Endothelial cell of umbilical vein (primary cell): ENCODE measurements around the gene KCTD20. TPM values are rescaled to one million over a fixed set of nuclear protein-coding genes. Genes with fewer than 3 reads are reported as not detected.

ENCODE experiments used
- BruUV-seq: library from RNA; stranded (reverse); fragments of 400-500 nt; replicated peaks from 2 replicates; lab custom pipeline; 2021; lab: Mats Ljungman, UMichigan
- CTCF ChIA-PET: fragments of 300-600, 350-600 bp; sonication (Branson Sonifier 250); formaldehyde crosslinking; loops from one replicate; lab custom pipeline; 2021; ENCODE audit warnings: antibody characterized with exemption, inconsistent platforms; lab: Charles Lee
- POLR2A ChIA-PET: fragments of 300-600, 350-600 bp; sonication (Branson Sonifier 250); formaldehyde crosslinking; loops from one replicate; lab custom pipeline; 2021; ENCODE audit warnings: antibody characterized with exemption, inconsistent platforms; lab: Charles Lee
- DNase-seq: peaks from one replicate; pipeline ENCODE4 v3.0.0-alpha.2; 2011; ENCODE audit warnings: low read depth, low spot score
- FAIRE-seq: peaks from 2 replicates; lab custom pipeline; 2011; peaks lifted over from hg19 to GRCh38; lab: Jason Lieb, UNC
- H2AFZ ChIP-seq: 2 replicates; pipeline ENCODE4 v1.6.0; 2012; ENCODE audit warnings: low read depth, low read length, control low read depth, inconsistent platforms
- H3K27ac ChIP-seq: 2 replicates; pipeline ENCODE4 v1.5.1; 2011; ENCODE audit warnings: low read depth, mild to moderate bottlenecking, control low read depth, low read length, moderate library complexity; ENCODE audit not compliant: insufficient read depth
- H3K27me3 ChIP-seq, 2 experiments: 2 replicates each; pipeline versions ENCODE4 v1.6.0 to v1.6.1; 2011; ENCODE audit warnings: low read length in 2 of 2, mixed read lengths in 1 of 2; ENCODE audit not compliant: control insufficient read depth in 2 of 2, insufficient read depth in 2 of 2
- H3K36me3 ChIP-seq, 2 experiments: 2 replicates in 1 of 2; 3 replicates in 1 of 2; pipeline ENCODE4 v1.5.1; 2011; ENCODE audit warnings: low read length in 2 of 2, mild to moderate bottlenecking in 1 of 2, moderate library complexity in 1 of 2; ENCODE audit not compliant: control insufficient read depth in 2 of 2, insufficient read depth in 2 of 2; ENCODE audit errors: extremely low read depth in 1 of 2
- H3K4me1 ChIP-seq: 3 replicates; pipeline ENCODE4 v1.5.1; 2011; ENCODE audit warnings: mild to moderate bottlenecking, low read length; ENCODE audit not compliant: control insufficient read depth, insufficient read depth; ENCODE audit errors: extremely low read depth
- H3K4me2 ChIP-seq: 2 replicates; pipeline ENCODE4 v1.6.1; 2011; ENCODE audit warnings: low read length, control low read depth, mixed read lengths; ENCODE audit not compliant: insufficient read depth
- H3K4me3 ChIP-seq, 3 experiments: fragments of 200-600 bp in 1 of 3; sonication (generic), shearing (Covaris generic) in 1 of 3; replicated peaks in 1 of 3; 2 replicates each; pipeline ENCODE4 v1.5.1; 2011 to 2016; ENCODE audit warnings: control low read depth in 3 of 3, low read length in 3 of 3, mild to moderate bottlenecking in 2 of 3, inconsistent platforms in 1 of 3, low read depth in 1 of 3, moderate library complexity in 1 of 3; ENCODE audit not compliant: insufficient read depth in 1 of 3
- H3K79me2 ChIP-seq: 2 replicates; pipeline ENCODE4 v1.6.0; 2012; ENCODE audit warnings: low read length, inconsistent platforms; ENCODE audit not compliant: control insufficient read depth, insufficient read depth
- H3K9ac ChIP-seq: replicated peaks from 2 replicates; pipeline ENCODE3; 2011; ENCODE audit warnings: low read length, control low read depth; ENCODE audit not compliant: insufficient read depth; ENCODE audit errors: extremely low read depth
- H3K9me1 ChIP-seq: replicated peaks from 3 replicates; pipeline ENCODE4 v1.6.0; 2011; ENCODE audit warnings: mild to moderate bottlenecking, low read length; ENCODE audit not compliant: control insufficient read depth, insufficient read depth; ENCODE audit errors: extremely low read depth
- H3K9me3 ChIP-seq: replicated peaks from 2 replicates; pipeline ENCODE4 v1.5.1; 2012; ENCODE audit warnings: low read length, inconsistent platforms; ENCODE audit not compliant: control insufficient read depth, insufficient read depth
- H4K20me1 ChIP-seq: replicated peaks from 2 replicates; pipeline ENCODE3; 2011; ENCODE audit warnings: mild to moderate bottlenecking, low read length; ENCODE audit not compliant: control insufficient read depth, insufficient read depth; ENCODE audit errors: extremely low read depth
- EZH2 ChIP-seq: IDR thresholded peaks from 2 replicates; pipeline ENCODE4 v1.6.1; 2012; ENCODE audit warnings: borderline replicate concordance, low read depth, mild to moderate bottlenecking, moderate library complexity, low read length, inconsistent platforms; ENCODE audit not compliant: severe bottlenecking
- FOS ChIP-seq: IDR thresholded peaks from 2 replicates; pipeline ENCODE4 v1.6.1; 2011; ENCODE audit warnings: mild to moderate bottlenecking, low read length, moderate library complexity, borderline replicate concordance; ENCODE audit not compliant: insufficient read depth
- GATA2 ChIP-seq: IDR thresholded peaks from 2 replicates; pipeline ENCODE4 v1.7.0; 2011; ENCODE audit warnings: low read depth, mild to moderate bottlenecking, moderate library complexity, mixed read lengths, low read length; ENCODE audit not compliant: insufficient read length, insufficient read depth
- JUN ChIP-seq: IDR thresholded peaks from 2 replicates; pipeline ENCODE4 v1.6.1; 2011; ENCODE audit warnings: borderline replicate concordance, low read depth; ENCODE audit not compliant: insufficient read length, insufficient read depth
- MYC ChIP-seq: IDR thresholded peaks from one replicate; pipeline ENCODE4 v1.6.1; 2011; ENCODE audit warnings: mild to moderate bottlenecking, low read depth, low read length
- POLR2A ChIP-seq: IDR thresholded peaks from 2 replicates; pipeline ENCODE4 v1.6.1; 2012; ENCODE audit warnings: low read depth, mild to moderate bottlenecking, control low read depth, low read length
- POLR2AphosphoS5 ChIP-seq: IDR thresholded peaks from 2 replicates; pipeline ENCODE4 v1.6.1; 2012; ENCODE audit warnings: low read depth, mild to moderate bottlenecking, control low read depth, low read length, moderate library complexity; ENCODE audit not compliant: insufficient read depth
- dilution Hi-C: fragments of 300-500 bp; cut with MboI; formaldehyde crosslinking; loops from one replicate; pipeline ENCODE4 v1.15.0; 2019; ENCODE audit warnings: low sequenced_read_pairs; ENCODE audit not compliant: extremely low pct_ligation_motif_present
- intact Hi-C: fragments of 100-400 bp; cut with micrococcal nuclease; formaldehyde crosslinking; loops from one replicate; pipeline ENCODE4 v1.10.0; 2022
- polyA plus RNA-seq, 4 experiments: library from polyadenylated mRNA; depleted of rRNA in 3 of 4; stranded (reverse) in 3 of 4; unstranded in 1 of 4; fragments of >200 nt; gene quantifications; 2 replicates each; pipeline versions ENCODE4 v1.2.1 to v1.2.3, GENCODE V29; 2011 to 2012; ENCODE audit warnings: missing spikeins in 1 of 4
- total RNA-seq: library from RNA; stranded (reverse); gene quantifications from 2 replicates; pipeline ENCODE4 v1.2.3, GENCODE V29; 2021
- TF ChIP-seq, protein P1 (sequence below): IDR thresholded peaks from 2 replicates; pipeline ENCODE4 v1.6.1; 2011; ENCODE audit not compliant: insufficient read depth, insufficient read length
- TF ChIP-seq, protein P2 (sequence below), 2 donors: IDR thresholded peaks; 1 replicate in 1 of 2; 2 replicates in 1 of 2; pipeline ENCODE4 v1.5.1; 2011; ENCODE audit warnings: low read length in 2 of 2, mild to moderate bottlenecking in 2 of 2, moderate library complexity in 2 of 2, control low read depth in 1 of 2, inconsistent platforms in 1 of 2, low read depth in 1 of 2; ENCODE audit not compliant: insufficient read depth in 1 of 2; ENCODE audit errors: extremely low read depth in 1 of 2

The KCTD20 gene
- total and polyA plus RNA-seq, 2 donors (not counting 3 experiments of a cell fraction or from before 2014, with no cell fraction given), result 26.2 to 47.2 TPM

DNA sequence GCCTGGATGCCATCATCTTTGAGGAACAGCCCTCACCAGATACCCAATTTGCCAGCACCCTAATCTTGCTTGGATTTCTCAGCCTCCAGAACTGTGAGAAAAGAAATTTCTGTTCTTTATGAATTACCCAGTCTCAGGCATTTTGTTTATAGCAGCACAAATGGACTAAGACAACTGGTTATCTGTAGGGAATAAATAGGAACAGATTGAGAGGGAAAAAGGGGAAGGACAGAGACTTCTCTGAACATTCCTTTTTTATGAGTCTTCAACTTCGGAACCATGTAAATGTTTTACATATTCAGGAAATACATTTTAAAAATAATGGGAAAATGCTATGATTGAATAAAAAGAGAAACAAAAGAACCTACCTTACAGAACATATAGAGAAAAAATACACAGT is 20.9 kb downstream of the KCTD20 start:
- no peak for TF ChIP-seq POLR2A
- TF ChIP-seq, protein P1, sequence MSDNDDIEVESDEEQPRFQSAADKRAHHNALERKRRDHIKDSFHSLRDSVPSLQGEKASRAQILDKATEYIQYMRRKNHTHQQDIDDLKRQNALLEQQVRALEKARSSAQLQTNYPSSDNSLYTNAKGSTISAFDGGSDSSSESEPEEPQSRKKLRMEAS, result no peak
- no peak for TF ChIP-seq JUN
- no peak for TF ChIP-seq MYC
- TF ChIP-seq, protein P2, sequence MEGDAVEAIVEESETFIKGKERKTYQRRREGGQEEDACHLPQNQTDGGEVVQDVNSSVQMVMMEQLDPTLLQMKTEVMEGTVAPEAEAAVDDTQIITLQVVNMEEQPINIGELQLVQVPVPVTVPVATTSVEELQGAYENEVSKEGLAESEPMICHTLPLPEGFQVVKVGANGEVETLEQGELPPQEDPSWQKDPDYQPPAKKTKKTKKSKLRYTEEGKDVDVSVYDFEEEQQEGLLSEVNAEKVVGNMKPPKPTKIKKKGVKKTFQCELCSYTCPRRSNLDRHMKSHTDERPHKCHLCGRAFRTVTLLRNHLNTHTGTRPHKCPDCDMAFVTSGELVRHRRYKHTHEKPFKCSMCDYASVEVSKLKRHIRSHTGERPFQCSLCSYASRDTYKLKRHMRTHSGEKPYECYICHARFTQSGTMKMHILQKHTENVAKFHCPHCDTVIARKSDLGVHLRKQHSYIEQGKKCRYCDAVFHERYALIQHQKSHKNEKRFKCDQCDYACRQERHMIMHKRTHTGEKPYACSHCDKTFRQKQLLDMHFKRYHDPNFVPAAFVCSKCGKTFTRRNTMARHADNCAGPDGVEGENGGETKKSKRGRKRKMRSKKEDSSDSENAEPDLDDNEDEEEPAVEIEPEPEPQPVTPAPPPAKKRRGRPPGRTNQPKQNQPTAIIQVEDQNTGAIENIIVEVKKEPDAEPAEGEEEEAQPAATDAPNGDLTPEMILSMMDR (IDR thresholded peaks at IDR 0.05; ENCODE audit: extremely low read depth in 1 of 2, insufficient read depth in 1 of 2, low read depth in 1 of 2, low read length in 2 of 2), result no peak
- peaks cover 62% of the 10 kb centered on the region for H3K79me2 ChIP-seq
- H3K9me3 ChIP-seq, result no peaks in the 10 kb centered on the region
- intact Hi-C loops (no loop called here), dilution Hi-C loops (no loop called here)
- H3K27ac ChIP-seq, result no peak overlapping the region
- H3K4me2 ChIP-seq, result no peak overlapping the region
- BruUV-seq, result no TSS peak
- no peak overlapping the region for H3K4me3 ChIP-seq
- DNase-seq (no peak), FAIRE-seq (no peak)
- H2AFZ ChIP-seq, result no peak overlapping the region
- H4K20me1 ChIP-seq, result no peaks in the 10 kb centered on the region
- POLR2A ChIA-PET, result no interaction called here
- no peaks in the 10 kb centered on the region for H3K9me1 ChIP-seq
- H3K36me3 ChIP-seq, result no peaks in the 10 kb centered on the region
- H3K9ac ChIP-seq, result no peak overlapping the region
- CTCF ChIA-PET, result interaction anchor here (1.2 kb wide), 1 partner anchor 10 kb away, joined by 3 read pairs; no protein-coding TSS in a partner anchor
- peaks cover 14% of the 10 kb centered on the region for H3K4me1 ChIP-seq
- H3K27me3 ChIP-seq, result no peaks in the 10 kb centered on the region

DNA sequence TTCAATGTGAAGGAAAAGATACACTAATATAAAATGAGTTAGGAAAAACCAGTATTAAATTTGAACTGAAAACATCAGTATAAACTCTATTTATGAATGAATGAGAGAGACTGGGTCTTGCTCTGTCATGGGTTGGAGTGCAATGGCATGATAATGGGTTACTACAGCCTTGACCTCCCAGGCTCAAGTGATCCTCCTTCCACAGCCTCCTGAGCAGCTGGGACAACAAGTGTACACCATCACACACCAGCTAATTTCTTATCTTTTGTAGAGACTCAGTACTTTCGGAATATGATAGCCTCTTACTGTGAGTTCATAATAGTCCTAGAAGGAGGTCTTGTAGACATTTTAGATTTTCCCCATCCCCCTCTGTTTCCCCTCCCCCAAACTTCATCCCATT is 21.4 kb downstream of the KCTD20 start:
- Histone ChIP-seq H2AFZ (no peak overlapping the region), H3K79me2 (peaks cover 64% of the 10 kb centered on the region), H3K4me3 (no peak overlapping the region), H4K20me1 (no peaks in the 10 kb centered on the region), H3K36me3 (no peaks in the 10 kb centered on the region), H3K27me3 (no peaks in the 10 kb centered on the region), H3K4me1 (peaks cover 14% of the 10 kb centered on the region), H3K27ac (no peak overlapping the region), H3K9me1 (no peaks in the 10 kb centered on the region), H3K4me2 (no peak overlapping the region), H3K9me3 (no peaks in the 10 kb centered on the region), H3K9ac (no peak overlapping the region)
- FAIRE-seq (no peak), DNase-seq (no peak)
- ChIA-PET CTCF (interaction anchor here (0.6 kb wide), 1 partner anchor 41 kb away, joined by 3 read pairs; no protein-coding TSS in a partner anchor), POLR2A (no interaction called here)
- BruUV-seq, result no TSS peak
- dilution Hi-C loops, result no loop called here
- intact Hi-C loops, result no loop called here
- TF ChIP-seq JUN (no peak), POLR2AphosphoS5 (no peak), POLR2A (no peak), MYC (no peak), EZH2 (no peak), GATA2 (no peak), FOS (no peak)
- TF ChIP-seq, protein P2 (IDR thresholded peaks at IDR 0.05; ENCODE audit: extremely low read depth in 1 of 2, insufficient read depth in 1 of 2, low read depth in 1 of 2, low read length in 2 of 2), result no peak
- TF ChIP-seq, protein P1, result no peak
